ENCODE data around the gene MLST8. TPM values are rescaled to one million over a fixed set of nuclear protein-coding genes. Genes with fewer than 3 reads are reported as not detected.

The MLST8 gene
- polyA plus RNA-seq, 3 donors = 29.9 to 54.3 (median 30.5) TPM

DNA sequence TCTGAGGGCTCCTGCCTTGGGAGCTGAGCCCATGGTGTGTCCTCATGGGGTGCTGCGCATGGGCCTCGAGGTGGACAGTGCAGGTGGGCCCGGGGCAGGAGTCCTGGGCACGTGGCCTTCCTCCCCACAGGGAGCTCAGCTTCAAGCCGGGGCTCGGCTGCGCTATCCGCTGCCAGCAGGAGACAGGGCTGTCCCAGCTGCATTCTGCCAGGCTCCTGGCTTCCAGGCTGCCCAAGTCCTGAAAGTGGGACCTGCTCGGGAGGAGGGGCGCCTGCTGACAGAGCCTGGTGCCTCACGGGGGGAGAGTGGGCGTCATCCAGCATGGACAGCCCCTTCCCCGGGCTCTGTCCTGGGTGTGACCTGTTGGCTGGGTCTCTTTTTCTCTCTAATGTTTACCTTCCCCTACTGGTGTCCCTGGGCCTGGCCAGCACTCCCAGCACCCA lies 42.6 kb upstream of the MLST8 start:
- Histone ChIP-seq H3K27me3 (ENCODE audit: control insufficient read depth in 2 of 2, insufficient read depth in 2 of 2, low read length in 2 of 2) (no peaks in the 10 kb centered on the region), H3K79me2 (ENCODE audit: insufficient read depth, low read length) (peaks cover 70% of the 10 kb centered on the region), H3K9ac (ENCODE audit: insufficient read depth, low read length, poor library complexity, severe bottlenecking) (no peak overlapping the region), H3K36me3 (replicated peaks in 1 of 2; ENCODE audit: control insufficient read depth in 1 of 2, insufficient read depth in 2 of 2, low read length in 2 of 2) (peaks cover 25 to 29% of the 10 kb centered on the region in 2 donors), H3K27ac (ENCODE audit: low read depth in 1 of 2, low read length in 2 of 2) (no peak overlapping the region), H3K4me2 (replicated peaks; ENCODE audit: extremely low read depth, low read length, poor library complexity, severe bottlenecking) (no peak overlapping the region), H2AFZ (ENCODE audit: insufficient read depth, low read depth, low read length, poor library complexity, severe bottlenecking) (no peak overlapping the region), H3K4me1 (ENCODE audit: control insufficient read depth in 1 of 2, insufficient read depth in 2 of 2, low read length in 2 of 2) (peaks cover 0 to 5% of the 10 kb centered on the region in 2 donors), H4K20me1 (ENCODE audit: insufficient read depth, low read length) (peaks cover 75% of the 10 kb centered on the region), H3K4me3 (replicated peaks in 1 of 3; ENCODE audit: low read depth in 2 of 3, low read length in 3 of 3) (no peak overlapping the region), H3K9me3 (replicated peaks in 1 of 2; ENCODE audit: control insufficient read depth in 1 of 2, insufficient read depth in 1 of 2, low read length in 2 of 2) (peaks cover 0 to 7% of the 10 kb centered on the region in 2 donors)
- TF ChIP-seq, protein P1, sequence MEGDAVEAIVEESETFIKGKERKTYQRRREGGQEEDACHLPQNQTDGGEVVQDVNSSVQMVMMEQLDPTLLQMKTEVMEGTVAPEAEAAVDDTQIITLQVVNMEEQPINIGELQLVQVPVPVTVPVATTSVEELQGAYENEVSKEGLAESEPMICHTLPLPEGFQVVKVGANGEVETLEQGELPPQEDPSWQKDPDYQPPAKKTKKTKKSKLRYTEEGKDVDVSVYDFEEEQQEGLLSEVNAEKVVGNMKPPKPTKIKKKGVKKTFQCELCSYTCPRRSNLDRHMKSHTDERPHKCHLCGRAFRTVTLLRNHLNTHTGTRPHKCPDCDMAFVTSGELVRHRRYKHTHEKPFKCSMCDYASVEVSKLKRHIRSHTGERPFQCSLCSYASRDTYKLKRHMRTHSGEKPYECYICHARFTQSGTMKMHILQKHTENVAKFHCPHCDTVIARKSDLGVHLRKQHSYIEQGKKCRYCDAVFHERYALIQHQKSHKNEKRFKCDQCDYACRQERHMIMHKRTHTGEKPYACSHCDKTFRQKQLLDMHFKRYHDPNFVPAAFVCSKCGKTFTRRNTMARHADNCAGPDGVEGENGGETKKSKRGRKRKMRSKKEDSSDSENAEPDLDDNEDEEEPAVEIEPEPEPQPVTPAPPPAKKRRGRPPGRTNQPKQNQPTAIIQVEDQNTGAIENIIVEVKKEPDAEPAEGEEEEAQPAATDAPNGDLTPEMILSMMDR (IDR thresholded peaks at IDR 0.05) = no peak
- Mint-ChIP-seq H3K4me3 (no peak overlapping the region), H3K36me3 (peaks cover 10 to 32% of the 10 kb centered on the region in 2 donors), H3K4me1 (peaks cover 3% of the 10 kb centered on the region), H3K9me3 (peaks cover 0 to 14% (median 4%) of the 10 kb centered on the region in 7 donors), H3K27me3 (ENCODE audit: low read depth in 3 of 3) (peaks cover 0 to 2% (median 0%) of the 10 kb centered on the region in 3 donors), H3K27ac (no peak overlapping the region)
- WGBS (ENCODE audit: insufficient coverage) = 100% methylated on average over 9 of the region's 13 CpGs
- no peak for DNase-seq
- intact Hi-C loops (cut with micrococcal nuclease) = no loop called here

DNA sequence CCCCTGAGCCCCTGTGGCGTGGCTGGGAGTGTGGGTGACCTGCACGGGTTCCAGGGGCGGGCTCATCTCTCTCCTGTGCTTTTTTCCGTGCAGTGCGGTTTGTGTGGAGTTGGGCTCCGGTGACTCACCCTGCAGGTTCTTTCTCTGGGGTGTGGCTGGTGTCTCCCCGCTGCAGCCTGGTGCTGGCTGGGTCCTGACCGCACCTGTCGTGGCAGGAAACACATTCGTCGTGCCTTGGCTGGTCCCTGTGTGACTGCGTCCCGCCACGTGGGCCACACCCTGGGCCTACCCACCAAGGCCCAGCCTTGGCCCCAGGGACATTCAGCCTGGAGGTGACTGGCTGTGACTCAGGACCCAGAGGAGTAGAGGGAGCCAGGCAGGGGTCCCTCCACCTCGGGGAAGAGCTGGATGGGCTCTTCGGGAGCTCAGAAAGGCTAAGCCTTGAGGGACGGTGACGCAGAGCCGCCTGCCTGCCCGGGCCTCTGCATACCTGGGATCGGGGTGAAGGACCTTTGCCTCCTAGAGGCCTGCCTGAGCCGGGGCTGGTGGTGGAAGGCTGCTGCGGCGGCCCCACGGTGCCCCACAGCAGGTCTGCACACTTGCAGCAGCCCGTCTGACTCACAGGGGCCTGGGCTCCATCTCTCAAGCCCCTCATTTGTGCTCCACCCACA lies 41.9 kb upstream of the MLST8 start:
- H3K27me3 ChIP-seq (ENCODE audit: control insufficient read depth in 2 of 2, insufficient read depth in 2 of 2, low read length in 2 of 2) = no peaks in the 10 kb centered on the region
- peaks cover 12 to 38% of the 10 kb centered on the region in 2 donors for H3K36me3 Mint-ChIP-seq
- H3K9me3 ChIP-seq (replicated peaks in 1 of 2; ENCODE audit: control insufficient read depth in 1 of 2, insufficient read depth in 1 of 2, low read length in 2 of 2) = peaks cover 0 to 7% of the 10 kb centered on the region in 2 donors
- peaks cover 31 to 36% of the 10 kb centered on the region in 2 donors for H3K36me3 ChIP-seq (replicated peaks in 1 of 2; ENCODE audit: control insufficient read depth in 1 of 2, insufficient read depth in 2 of 2, low read length in 2 of 2)
- H3K27ac ChIP-seq (ENCODE audit: low read depth in 1 of 2, low read length in 2 of 2) = no peak overlapping the region
- no peaks in the 10 kb centered on the region for H3K4me1 ChIP-seq (ENCODE audit: control insufficient read depth in 1 of 2, insufficient read depth in 2 of 2, low read length in 2 of 2)
- H3K4me1 Mint-ChIP-seq = peaks cover 3% of the 10 kb centered on the region
- H3K27ac Mint-ChIP-seq = no peak overlapping the region
- intact Hi-C loops (cut with micrococcal nuclease) = no loop called here
- peaks cover 0 to 3% (median 0%) of the 10 kb centered on the region in 3 donors for H3K27me3 Mint-ChIP-seq (ENCODE audit: low read depth in 3 of 3)
- peak overlapping the region in 1 of 2 donors; percentile 41 for H3K4me3 Mint-ChIP-seq
- no peak for DNase-seq
- 97% methylated on average over 18 of the region's 26 CpGs for WGBS (ENCODE audit: insufficient coverage)
- TF ChIP-seq, protein P1 (IDR thresholded peaks at IDR 0.05) = no peak
- no peak overlapping the region for H3K4me3 ChIP-seq (replicated peaks in 1 of 3; ENCODE audit: low read depth in 2 of 3, low read length in 3 of 3)
- no peak overlapping the region for H3K9ac ChIP-seq (ENCODE audit: insufficient read depth, low read length, poor library complexity, severe bottlenecking)
- peaks cover 0 to 14% (median 4%) of the 10 kb centered on the region in 7 donors for H3K9me3 Mint-ChIP-seq
- no peak overlapping the region for H2AFZ ChIP-seq (ENCODE audit: insufficient read depth, low read depth, low read length, poor library complexity, severe bottlenecking)
- peaks cover 64% of the 10 kb centered on the region for H3K79me2 ChIP-seq (ENCODE audit: insufficient read depth, low read length)
- no peak overlapping the region for H3K4me2 ChIP-seq (replicated peaks; ENCODE audit: extremely low read depth, low read length, poor library complexity, severe bottlenecking)
- peaks cover 68% of the 10 kb centered on the region for H4K20me1 ChIP-seq (ENCODE audit: insufficient read depth, low read length)

All from CD14-positive monocyte (primary cell).